ENCODE measurements around the gene DMXL1.

The DMXL1 gene

DNA sequence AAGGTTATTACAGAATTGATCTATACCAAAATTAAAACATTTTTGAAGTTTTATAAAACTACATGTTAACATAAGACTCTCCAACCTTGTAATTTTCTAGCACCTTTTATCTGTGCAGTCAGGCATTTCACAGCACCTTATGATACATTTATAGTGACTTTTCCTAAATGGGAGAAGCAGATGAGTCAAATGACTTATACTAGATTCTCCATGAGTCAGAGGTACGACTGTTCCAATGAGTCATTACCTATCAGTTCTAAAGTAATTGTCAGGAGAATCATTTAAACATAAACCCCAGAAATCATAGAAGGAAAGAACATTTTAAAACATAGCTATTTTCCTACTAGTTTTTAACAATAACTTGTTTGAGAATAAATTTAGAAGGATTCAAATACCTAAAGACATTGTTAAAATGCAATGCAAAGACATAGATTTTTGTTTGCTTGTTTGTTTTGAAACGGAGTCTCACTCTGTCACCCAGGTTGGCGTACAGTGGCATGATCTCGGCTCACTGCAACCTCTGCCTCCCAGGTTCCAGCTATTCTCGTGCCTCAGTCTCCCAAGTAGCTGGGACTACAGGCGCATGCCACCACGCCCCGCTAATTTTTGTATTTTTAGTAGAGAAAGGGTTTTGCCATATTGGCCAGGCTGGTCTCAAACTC is 34.7 kb upstream of the DMXL1 start:
- Histone ChIP-seq H3F3A (ENCODE audit: insufficient read depth, low read length) (peaks cover 12% of the 10 kb centered on the region), H3K27me3 (replicated peaks; ENCODE audit: insufficient read depth, low read length) (no peaks in the 10 kb centered on the region), H3K9me3 (replicated peaks; ENCODE audit: insufficient read depth, low read length) (no peaks in the 10 kb centered on the region), H4K20me1 (ENCODE audit: insufficient read depth, low read length) (no peaks in the 10 kb centered on the region), H3K79me2 (ENCODE audit: low read length) (no peaks in the 10 kb centered on the region), H3K27ac (ENCODE audit: low read length) (no peak overlapping the region), H3K4me2 (ENCODE audit: low read depth, low read length) (no peak overlapping the region), H3K4me1 (ENCODE audit: low read length) (peaks cover 20% of the 10 kb centered on the region), H3K9me2 (replicated peaks; ENCODE audit: insufficient read depth, low read length) (no peaks in the 10 kb centered on the region), H3K4me3 (ENCODE audit: low read length) (no peak overlapping the region), H2AFZ (ENCODE audit: low read length) (no peak overlapping the region), H3K9ac (ENCODE audit: low read length) (no peak overlapping the region), H3K36me3 (replicated peaks; ENCODE audit: insufficient read depth, low read length) (no peaks in the 10 kb centered on the region)
- DNase-seq: no peak
- TF ChIP-seq EZH2 (optimal IDR thresholded peaks at IDR 0.05; ENCODE audit: low read depth, low read length): no peak
- TF ChIP-seq, protein P1, sequence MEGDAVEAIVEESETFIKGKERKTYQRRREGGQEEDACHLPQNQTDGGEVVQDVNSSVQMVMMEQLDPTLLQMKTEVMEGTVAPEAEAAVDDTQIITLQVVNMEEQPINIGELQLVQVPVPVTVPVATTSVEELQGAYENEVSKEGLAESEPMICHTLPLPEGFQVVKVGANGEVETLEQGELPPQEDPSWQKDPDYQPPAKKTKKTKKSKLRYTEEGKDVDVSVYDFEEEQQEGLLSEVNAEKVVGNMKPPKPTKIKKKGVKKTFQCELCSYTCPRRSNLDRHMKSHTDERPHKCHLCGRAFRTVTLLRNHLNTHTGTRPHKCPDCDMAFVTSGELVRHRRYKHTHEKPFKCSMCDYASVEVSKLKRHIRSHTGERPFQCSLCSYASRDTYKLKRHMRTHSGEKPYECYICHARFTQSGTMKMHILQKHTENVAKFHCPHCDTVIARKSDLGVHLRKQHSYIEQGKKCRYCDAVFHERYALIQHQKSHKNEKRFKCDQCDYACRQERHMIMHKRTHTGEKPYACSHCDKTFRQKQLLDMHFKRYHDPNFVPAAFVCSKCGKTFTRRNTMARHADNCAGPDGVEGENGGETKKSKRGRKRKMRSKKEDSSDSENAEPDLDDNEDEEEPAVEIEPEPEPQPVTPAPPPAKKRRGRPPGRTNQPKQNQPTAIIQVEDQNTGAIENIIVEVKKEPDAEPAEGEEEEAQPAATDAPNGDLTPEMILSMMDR (IDR thresholded peaks at IDR 0.05; ENCODE audit: low read length): no peak
- TF ChIP-seq EZH2phosphoT487 (IDR thresholded peaks at IDR 0.05; ENCODE audit: low read length): no peak

DNA sequence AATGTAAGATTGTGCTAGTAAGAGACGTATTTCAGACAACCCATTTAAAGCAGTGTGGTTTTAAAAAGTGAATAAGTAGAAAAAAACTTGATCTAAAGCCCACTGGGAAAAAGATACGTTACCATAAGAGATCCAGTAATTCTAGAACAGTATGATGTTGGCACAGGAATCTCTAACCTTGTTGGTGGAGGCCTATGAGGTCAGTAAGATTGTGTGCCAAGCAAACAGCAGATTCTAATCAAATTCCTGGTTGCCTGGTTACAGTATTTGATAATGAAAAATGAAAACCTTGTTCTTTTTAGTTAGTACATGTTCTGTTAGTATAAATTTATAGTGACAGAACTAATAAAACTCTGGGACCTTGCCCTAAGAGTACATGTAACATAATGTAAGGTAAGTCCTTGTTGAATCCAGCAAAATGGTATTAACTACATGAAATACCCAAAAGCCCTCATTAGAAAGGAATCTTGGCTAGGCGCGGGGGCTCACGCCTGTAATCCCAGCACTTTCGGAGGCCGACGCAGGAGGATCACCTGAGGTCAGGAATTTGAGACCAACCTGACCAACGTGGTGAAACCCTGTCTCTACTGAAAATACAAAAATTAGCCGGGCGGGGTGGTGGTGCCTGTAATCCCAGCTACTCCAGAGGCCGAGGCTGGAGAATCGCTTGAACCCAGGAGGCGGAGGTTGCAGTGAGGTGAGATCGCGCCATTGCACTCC is 33.2 kb upstream of the DMXL1 start:
- Histone ChIP-seq H3K4me1 (ENCODE audit: low read length) (peaks cover 8% of the 10 kb centered on the region), H3K27me3 (replicated peaks; ENCODE audit: insufficient read depth, low read length) (no peaks in the 10 kb centered on the region), H2AFZ (ENCODE audit: low read length) (no peak overlapping the region), H3K9me2 (replicated peaks; ENCODE audit: insufficient read depth, low read length) (no peaks in the 10 kb centered on the region), H3K36me3 (replicated peaks; ENCODE audit: insufficient read depth, low read length) (no peaks in the 10 kb centered on the region), H3K9ac (ENCODE audit: low read length) (no peak overlapping the region), H3K4me2 (ENCODE audit: low read depth, low read length) (no peak overlapping the region), H3K27ac (ENCODE audit: low read length) (no peak overlapping the region), H3K79me2 (ENCODE audit: low read length) (no peaks in the 10 kb centered on the region), H3F3A (ENCODE audit: insufficient read depth, low read length) (no peaks in the 10 kb centered on the region), H3K4me3 (ENCODE audit: low read length) (no peak overlapping the region), H3K9me3 (replicated peaks; ENCODE audit: insufficient read depth, low read length) (no peaks in the 10 kb centered on the region), H4K20me1 (ENCODE audit: insufficient read depth, low read length) (no peaks in the 10 kb centered on the region)
- no peak for DNase-seq
- TF ChIP-seq, protein P1 (IDR thresholded peaks at IDR 0.05; ENCODE audit: low read length): no peak
- TF ChIP-seq EZH2phosphoT487 (IDR thresholded peaks at IDR 0.05; ENCODE audit: low read length): no peak
- no peak for TF ChIP-seq EZH2 (optimal IDR thresholded peaks at IDR 0.05; ENCODE audit: low read depth, low read length)

DNA sequence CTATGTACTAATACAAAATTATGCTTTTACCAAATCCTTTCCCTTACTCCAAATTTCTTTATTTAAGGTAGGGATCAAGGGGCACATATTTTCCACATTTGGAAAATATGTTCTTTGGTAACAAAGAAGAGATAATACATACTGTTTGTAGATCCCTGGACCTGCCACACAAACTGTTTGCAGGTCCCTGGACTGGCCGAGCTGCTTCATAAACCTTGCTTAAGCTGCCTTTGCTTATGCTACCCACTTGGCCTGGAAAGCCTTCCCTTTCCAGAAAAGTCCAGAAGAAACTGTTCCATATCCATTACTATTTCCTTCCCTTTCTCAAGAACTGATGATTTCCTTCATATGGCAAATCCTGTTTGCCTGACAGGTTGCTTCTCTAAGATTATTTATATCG is 22.6 kb upstream of the DMXL1 start:
- no peak overlapping the region for H2AFZ ChIP-seq (ENCODE audit: low read length)
- no peaks in the 10 kb centered on the region for H3F3A ChIP-seq (ENCODE audit: insufficient read depth, low read length)
- H3K4me1 ChIP-seq (ENCODE audit: low read length): no peaks in the 10 kb centered on the region
- no peaks in the 10 kb centered on the region for H3K9me2 ChIP-seq (replicated peaks; ENCODE audit: insufficient read depth, low read length)
- H3K36me3 ChIP-seq (replicated peaks; ENCODE audit: insufficient read depth, low read length): no peaks in the 10 kb centered on the region
- no peak overlapping the region for H3K4me3 ChIP-seq (ENCODE audit: low read length)
- H4K20me1 ChIP-seq (ENCODE audit: insufficient read depth, low read length): no peaks in the 10 kb centered on the region
- H3K4me2 ChIP-seq (ENCODE audit: low read depth, low read length): no peak overlapping the region
- H3K9ac ChIP-seq (ENCODE audit: low read length): no peak overlapping the region
- no peaks in the 10 kb centered on the region for H3K79me2 ChIP-seq (ENCODE audit: low read length)
- H3K27me3 ChIP-seq (replicated peaks; ENCODE audit: insufficient read depth, low read length): no peaks in the 10 kb centered on the region
- no peak overlapping the region for H3K27ac ChIP-seq (ENCODE audit: low read length)
- TF ChIP-seq EZH2 (optimal IDR thresholded peaks at IDR 0.05; ENCODE audit: low read depth, low read length) (no peak), EZH2phosphoT487 (IDR thresholded peaks at IDR 0.05; ENCODE audit: low read length) (no peak)
- TF ChIP-seq, protein P1 (IDR thresholded peaks at IDR 0.05; ENCODE audit: low read length): no peak
- H3K9me3 ChIP-seq (replicated peaks; ENCODE audit: insufficient read depth, low read length): no peaks in the 10 kb centered on the region
- DNase-seq: no peak
